HepG2 (cell line): ENCODE measurements around the gene CCT8. TPM values are rescaled to one million over a fixed set of nuclear protein-coding genes. Genes with fewer than 3 reads are reported as not detected.

Source experiments
- ELF3 ChIP-seq: IDR thresholded peaks from 2 replicates; pipeline ENCODE4 v1.6.1; 2016; ENCODE audit warnings: missing genetic modification reagents, missing compliant biosample characterization
- HNRNPL ChIP-seq: fragments of 200-400 bp; formaldehyde crosslinking; IDR thresholded peaks from 2 replicates; pipeline ENCODE4 v1.6.1; 2017; ENCODE audit warnings: mild to moderate bottlenecking, low read depth, low read length
- HOXA7 ChIP-seq: sonication (generic); formaldehyde crosslinking; IDR thresholded peaks from 2 replicates; pipeline ENCODE4 v1.8.1; 2022; ENCODE audit warnings: mild to moderate bottlenecking, missing genetic modification reagents, moderate library complexity
- HOXD1 ChIP-seq: sonication (generic); formaldehyde crosslinking; IDR thresholded peaks from 2 replicates; pipeline ENCODE4 v1.5.0; 2020; ENCODE audit warnings: missing genetic modification reagents
- MED1 ChIP-seq: sonication (generic); formaldehyde crosslinking; IDR thresholded peaks from 2 replicates; pipeline ENCODE4 v1.4.0; 2020; ENCODE audit warnings: missing genetic modification reagents
- PAX8 ChIP-seq: sonication (generic); formaldehyde crosslinking; IDR thresholded peaks from 2 replicates; pipeline ENCODE4 v1.8.0; 2022; ENCODE audit warnings: mild to moderate bottlenecking, missing genetic modification reagents, borderline replicate concordance
- RFX1 ChIP-seq: fragments of 450-650 bp; IDR thresholded peaks from 2 replicates; pipeline ENCODE4 v1.6.1; 2017
- RXRA ChIP-seq: sonication (generic); formaldehyde crosslinking; IDR thresholded peaks from 2 replicates; pipeline ENCODE4 v1.5.1; 2020; ENCODE audit warnings: missing genetic modification reagents
- SAFB2 ChIP-seq: sonication (generic); formaldehyde crosslinking; IDR thresholded peaks from 2 replicates; pipeline ENCODE4 v1.5.1; 2020; ENCODE audit warnings: missing genetic modification reagents, low read depth, mild to moderate bottlenecking, borderline replicate concordance
- SNAI1 ChIP-seq: sonication (generic); formaldehyde crosslinking; IDR thresholded peaks from 2 replicates; pipeline ENCODE4 v1.5.0; 2020; ENCODE audit warnings: mild to moderate bottlenecking, missing genetic modification reagents, borderline replicate concordance
- SYNCRIP ChIP-seq: fragments of 200-400 bp; formaldehyde crosslinking; IDR thresholded peaks from 2 replicates; pipeline ENCODE4 v1.6.1; 2018; ENCODE audit warnings: mild to moderate bottlenecking, low read depth, low read length; ENCODE audit not compliant: insufficient read depth
- ZFAT ChIP-seq: sonication (generic); formaldehyde crosslinking; conservative IDR thresholded peaks from 2 replicates; pipeline ENCODE4 v1.8.1; 2023; ENCODE audit warnings: missing genetic modification reagents, inconsistent platforms
- ZFP82 ChIP-seq: sonication (generic); formaldehyde crosslinking; IDR thresholded peaks from 2 replicates; pipeline ENCODE4 v1.5.1; 2020; ENCODE audit warnings: mild to moderate bottlenecking, missing genetic modification reagents, borderline replicate concordance
- ZNF160 ChIP-seq: sonication (generic); formaldehyde crosslinking; IDR thresholded peaks from 2 replicates; pipeline ENCODE4 v1.8.0; 2022; ENCODE audit warnings: mild to moderate bottlenecking, inconsistent platforms, missing genetic modification reagents
- ZNF263 ChIP-seq: sonication (generic); formaldehyde crosslinking; IDR thresholded peaks from 2 replicates; pipeline ENCODE4 v1.4.0; 2020; ENCODE audit warnings: missing genetic modification reagents
- ZNF264 ChIP-seq: sonication (generic); formaldehyde crosslinking; IDR thresholded peaks from 2 replicates; pipeline ENCODE4 v1.4.0; 2020; ENCODE audit warnings: missing genetic modification reagents
- ZNF451 ChIP-seq: sonication (generic); formaldehyde crosslinking; IDR thresholded peaks from 2 replicates; pipeline ENCODE4 v1.5.0; 2020; ENCODE audit warnings: mild to moderate bottlenecking, missing genetic modification reagents
- ZNF572 ChIP-seq: sonication (generic); formaldehyde crosslinking; IDR thresholded peaks from 2 replicates; pipeline ENCODE4 v1.5.1; 2020; ENCODE audit warnings: mild to moderate bottlenecking, missing genetic modification reagents
- polyA plus RNA-seq, 8 experiments: library from polyadenylated mRNA; depleted of rRNA in 3 of 8; stranded (reverse) in 7 of 8; unstranded in 1 of 8; fragments of >200 nt; fragmentation: Illumina TruSeq in 4 of 8; extraction: Trizol in 4 of 8; gene quantifications; 2 replicates each; pipeline versions ENCODE4 v1.2.1 to v1.2.3, GENCODE V29; 2011 to 2016; ENCODE audit warnings: low read depth in 4 of 8, missing spikeins in 1 of 8, mixed read lengths in 1 of 8; ENCODE audit not compliant: insufficient read depth in 1 of 8
- total RNA-seq, 5 experiments: library from RNA; depleted of rRNA; stranded (reverse); fragments of >200 nt; fragmentation: Illumina TruSeq; extraction: Trizol; gene quantifications; 2 replicates each; pipeline ENCODE4 v1.2.3, GENCODE V29; 2016; ENCODE audit warnings: low read depth in 1 of 5
- TF ChIP-seq, protein P1 (sequence below): IDR thresholded peaks from 2 replicates; pipeline ENCODE4 v1.6.1; 2016
- TF ChIP-seq, protein P2 (sequence below): sonication (generic); formaldehyde crosslinking; conservative IDR thresholded peaks from 2 replicates; pipeline ENCODE4 v1.5.0; 2020; ENCODE audit warnings: missing genetic modification reagents

The CCT8 gene
- total and polyA plus RNA-seq, 2 of the 13 experiments (the other 11 are each of a cell fraction or from before 2014, with no cell fraction given): 127 to 325 TPM

DNA sequence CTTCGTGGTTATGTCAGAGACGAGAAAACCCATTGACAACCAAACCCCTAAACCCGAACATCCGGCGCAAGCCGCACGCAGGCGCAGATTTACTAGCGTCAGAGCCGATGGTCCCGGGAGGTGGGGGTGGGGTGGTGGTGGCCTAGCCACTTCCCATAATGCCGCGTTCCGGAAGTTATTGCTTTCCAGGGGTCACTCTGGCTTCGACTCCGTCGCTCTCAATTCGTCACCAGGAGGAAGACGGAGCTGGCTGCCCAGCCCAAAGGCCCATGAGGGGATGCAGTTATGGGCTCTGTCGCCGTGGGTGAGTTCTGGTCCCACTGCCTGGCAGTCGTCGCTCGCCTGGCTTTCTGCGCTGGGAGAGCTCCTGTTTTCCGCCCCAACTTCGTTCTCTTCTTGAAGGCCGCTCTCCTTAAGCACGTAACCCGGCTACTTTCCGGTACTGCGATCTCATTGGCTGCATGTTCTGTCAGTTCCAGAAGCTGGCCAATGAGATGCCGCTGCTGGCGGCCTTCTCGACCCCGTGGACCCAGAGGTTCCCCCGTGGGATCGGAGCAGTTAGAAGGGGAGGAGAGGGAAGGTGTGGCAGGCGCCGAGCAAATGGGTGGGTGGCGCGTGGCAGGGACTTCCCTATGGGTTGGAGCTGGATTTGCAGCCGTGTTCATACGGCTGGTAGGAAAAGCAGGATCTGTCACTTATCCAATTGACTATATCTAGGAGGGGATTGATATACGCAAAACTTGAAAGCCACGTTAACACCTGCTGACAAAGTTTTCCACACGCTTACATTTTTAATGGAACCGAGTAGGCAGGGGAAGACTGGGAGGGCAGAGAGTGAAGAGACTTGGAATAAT lies 48.7 kb downstream of the CCT8 start, which contains the start of gene USP16 (continued):
- TF ChIP-seq, protein P1, sequence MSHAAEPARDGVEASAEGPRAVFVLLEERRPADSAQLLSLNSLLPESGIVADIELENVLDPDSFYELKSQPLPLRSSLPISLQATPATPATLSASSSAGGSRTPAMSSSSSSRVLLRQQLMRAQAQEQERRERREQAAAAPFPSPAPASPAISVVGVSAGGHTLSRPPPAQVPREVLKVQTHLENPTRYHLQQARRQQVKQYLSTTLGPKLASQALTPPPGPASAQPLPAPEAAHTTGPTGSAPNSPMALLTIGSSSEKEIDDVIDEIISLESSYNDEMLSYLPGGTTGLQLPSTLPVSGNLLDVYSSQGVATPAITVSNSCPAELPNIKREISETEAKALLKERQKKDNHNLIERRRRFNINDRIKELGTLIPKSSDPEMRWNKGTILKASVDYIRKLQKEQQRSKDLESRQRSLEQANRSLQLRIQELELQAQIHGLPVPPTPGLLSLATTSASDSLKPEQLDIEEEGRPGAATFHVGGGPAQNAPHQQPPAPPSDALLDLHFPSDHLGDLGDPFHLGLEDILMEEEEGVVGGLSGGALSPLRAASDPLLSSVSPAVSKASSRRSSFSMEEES (CRISPR knock-in tag): 0 out of 2 replicates have a peak, but pooled peaks have one; percentile 14
- TF ChIP-seq ZNF160 (CRISPR knock-in tag) (no peak), ZFP82 (no peak), PAX8 (CRISPR knock-in tag) (0 out of 2 replicates have a peak, but pooled peaks have one; percentile 34), ZNF263 (CRISPR knock-in tag) (peak; percentile 54; the same call in 1 of the 2 replicates), ZFAT (CRISPR knock-in tag) (0 out of 2 replicates have a peak, but pooled peaks have one; percentile 69), HNRNPL (0 out of 2 replicates have a peak, but pooled peaks have one; percentile 23), SAFB2 (CRISPR knock-in tag) (no peak), ELF3 (CRISPR knock-in tag) (peak; percentile 75), MED1 (CRISPR knock-in tag) (peak; percentile 80), HOXA7 (CRISPR knock-in tag) (no peak), SNAI1 (CRISPR knock-in tag) (no peak), ZNF451 (no peak), HOXD1 (CRISPR knock-in tag) (peak; percentile 76; the same call in 1 of the 2 replicates), RFX1 (no peak), ZNF572 (CRISPR knock-in tag) (no peak), RXRA (CRISPR knock-in tag) (peak; percentile 63; the same call in 1 of the 2 replicates), ZNF264 (CRISPR knock-in tag) (peak; percentile 54; the same call in 1 of the 2 replicates), SYNCRIP (no peak)
- TF ChIP-seq, protein P2, sequence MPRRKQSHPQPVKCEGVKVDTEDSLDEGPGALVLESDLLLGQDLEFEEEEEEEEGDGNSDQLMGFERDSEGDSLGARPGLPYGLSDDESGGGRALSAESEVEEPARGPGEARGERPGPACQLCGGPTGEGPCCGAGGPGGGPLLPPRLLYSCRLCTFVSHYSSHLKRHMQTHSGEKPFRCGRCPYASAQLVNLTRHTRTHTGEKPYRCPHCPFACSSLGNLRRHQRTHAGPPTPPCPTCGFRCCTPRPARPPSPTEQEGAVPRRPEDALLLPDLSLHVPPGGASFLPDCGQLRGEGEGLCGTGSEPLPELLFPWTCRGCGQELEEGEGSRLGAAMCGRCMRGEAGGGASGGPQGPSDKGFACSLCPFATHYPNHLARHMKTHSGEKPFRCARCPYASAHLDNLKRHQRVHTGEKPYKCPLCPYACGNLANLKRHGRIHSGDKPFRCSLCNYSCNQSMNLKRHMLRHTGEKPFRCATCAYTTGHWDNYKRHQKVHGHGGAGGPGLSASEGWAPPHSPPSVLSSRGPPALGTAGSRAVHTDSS: 0 out of 2 replicates have a peak, but pooled peaks have one; percentile 41
